CD14-positive monocyte (primary cell): ENCODE results near the gene CLIP4. TPM values are rescaled to one million over a fixed set of nuclear protein-coding genes. Genes with fewer than 3 reads are reported as not detected.
A peak's percentile ranks its signal among the peaks of the same experiment; 100 is the strongest.

Experiments
- DNase-seq, 3 donors: peaks; one replicate each; pipeline ENCODE4 v3.0.0-alpha.2; 2011 to 2022
- H2AFZ ChIP-seq: 2 replicates; pipeline ENCODE4 v1.6.0; 2012; ENCODE audit warnings: mild to moderate bottlenecking, low read depth, low read length, inconsistent platforms; ENCODE audit not compliant: insufficient read depth, poor library complexity, severe bottlenecking
- H3K27ac ChIP-seq, 2 donors: 1 replicate in 1 of 2; 2 replicates in 1 of 2; pipeline ENCODE4 v1.5.1; 2012 to 2013; ENCODE audit warnings: low read length in 2 of 2, control low read depth in 1 of 2, inconsistent platforms in 1 of 2, low read depth in 1 of 2, mild to moderate bottlenecking in 1 of 2
- H3K27me3 ChIP-seq, 2 donors: one replicate each; pipeline versions ENCODE4 v1.6.0 to v1.6.1; 2011 to 2013; ENCODE audit warnings: low read length in 2 of 2; ENCODE audit not compliant: control insufficient read depth in 2 of 2, insufficient read depth in 2 of 2
- H3K36me3 ChIP-seq, 2 donors: replicated peaks in 1 of 2; 1 replicate in 1 of 2; 2 replicates in 1 of 2; pipeline versions ENCODE4 v1.5.1 to v1.6.1; 2012 to 2013; ENCODE audit warnings: low read length in 2 of 2, control low read depth in 1 of 2, inconsistent platforms in 1 of 2, mild to moderate bottlenecking in 1 of 2; ENCODE audit not compliant: insufficient read depth in 2 of 2, control insufficient read depth in 1 of 2
- H3K4me1 ChIP-seq, 2 donors: 1 replicate in 1 of 2; 2 replicates in 1 of 2; pipeline versions ENCODE4 v1.5.1 to v1.6.1; 2012 to 2013; ENCODE audit warnings: low read length in 2 of 2, control low read depth in 1 of 2, inconsistent platforms in 1 of 2, mild to moderate bottlenecking in 1 of 2, moderate library complexity in 1 of 2; ENCODE audit not compliant: insufficient read depth in 2 of 2, control insufficient read depth in 1 of 2
- H3K4me2 ChIP-seq: replicated peaks from 2 replicates; pipeline ENCODE3; 2012; ENCODE audit warnings: low read length, moderate library complexity, mild to moderate bottlenecking; ENCODE audit not compliant: poor library complexity, severe bottlenecking; ENCODE audit errors: extremely low read depth
- H3K4me3 ChIP-seq, 3 experiments: fragments of 200-600 bp in 1 of 3; sonication (generic) in 1 of 3; replicated peaks in 1 of 3; 1 replicate in 2 of 3; 2 replicates in 1 of 3; pipeline ENCODE4 v1.5.1; 2011 to 2013; ENCODE audit warnings: low read length in 3 of 3, mild to moderate bottlenecking in 3 of 3, control low read depth in 2 of 3, low read depth in 2 of 3, inconsistent platforms in 1 of 3, moderate library complexity in 1 of 3
- H3K79me2 ChIP-seq: 2 replicates; pipeline ENCODE4 v1.6.0; 2012; ENCODE audit warnings: mild to moderate bottlenecking, control low read depth, inconsistent platforms, low read length, moderate library complexity; ENCODE audit not compliant: insufficient read depth
- H3K9ac ChIP-seq: 2 replicates; pipeline ENCODE4 v1.6.0; 2017; ENCODE audit warnings: low read length, mild to moderate bottlenecking; ENCODE audit not compliant: insufficient read depth, poor library complexity, severe bottlenecking
- H3K9me3 ChIP-seq, 2 donors: replicated peaks in 1 of 2; 1 replicate in 1 of 2; 2 replicates in 1 of 2; pipeline versions ENCODE4 v1.5.1 to v1.6.1; 2012 to 2013; ENCODE audit warnings: low read length in 2 of 2, control low read depth in 1 of 2; ENCODE audit not compliant: control insufficient read depth in 1 of 2, insufficient read depth in 1 of 2
- H4K20me1 ChIP-seq: 2 replicates; pipeline ENCODE4 v1.6.0; 2012; ENCODE audit warnings: mild to moderate bottlenecking, low read length, control low read depth, moderate library complexity; ENCODE audit not compliant: insufficient read depth
- H3K27ac Mint-ChIP-seq, 7 donors: one replicate each; pipeline ENCODE4 v1.8.0; 2020; ENCODE audit warnings: mild to moderate bottlenecking in 7 of 7, mixed read lengths in 7 of 7, moderate library complexity in 6 of 7, inconsistent platforms in 2 of 7
- H3K27me3 Mint-ChIP-seq, 3 donors: one replicate each; pipeline ENCODE4 v1.8.0; 2021 to 2022; ENCODE audit warnings: low read depth in 3 of 3, mild to moderate bottlenecking in 3 of 3, mixed read lengths in 3 of 3, moderate library complexity in 3 of 3, inconsistent platforms in 1 of 3
- H3K36me3 Mint-ChIP-seq, 2 donors: one replicate each; pipeline ENCODE4 v1.8.0; 2020; ENCODE audit warnings: mixed read lengths in 2 of 2, inconsistent platforms in 1 of 2, mild to moderate bottlenecking in 1 of 2
- H3K4me1 Mint-ChIP-seq: one replicate; pipeline ENCODE4 v1.8.0; 2020; ENCODE audit warnings: mild to moderate bottlenecking, mixed read lengths
- H3K4me3 Mint-ChIP-seq, 2 donors: one replicate each; pipeline ENCODE4 v1.8.0; 2020; ENCODE audit warnings: mild to moderate bottlenecking in 2 of 2, mixed read lengths in 2 of 2, moderate library complexity in 1 of 2
- H3K9me3 Mint-ChIP-seq, 7 donors: one replicate each; pipeline ENCODE4 v1.8.0; 2020 to 2022; ENCODE audit warnings: mixed read lengths in 7 of 7, mild to moderate bottlenecking in 6 of 7, moderate library complexity in 6 of 7, inconsistent platforms in 2 of 7
- CTCF ChIP-seq: fragments of 200-600 bp; IDR thresholded peaks from one replicate; pipeline ENCODE4 v1.8.0; 2022; ENCODE audit warnings: antibody characterized with exemption, mild to moderate bottlenecking
- WGBS: methylation state at CpG from one replicate; pipeline ENCODE4 v1.1.5; 2013; ENCODE audit warnings: missing lambda C conversion rate; ENCODE audit not compliant: insufficient coverage; 5-methylcytosine and 5-hydroxymethylcytosine counted together
- intact Hi-C, 2 donors: fragments of 100-400 bp; cut with micrococcal nuclease; formaldehyde crosslinking; loops; one replicate each; pipeline versions ENCODE4 v1.15.0 to v1.15.1; 2023
- polyA plus RNA-seq, 3 donors: library from polyadenylated mRNA; depleted of rRNA in 1 of 3; unstranded in 2 of 3; stranded (reverse) in 1 of 3; fragments of 300-500 nt in 2 of 3; fragments of >200 nt in 1 of 3; fragmentation: Illumina TruSeq in 2 of 3; gene quantifications; 1 replicate in 2 of 3; 2 replicates in 1 of 3; pipeline ENCODE4 v1.2.3, GENCODE V29; 2012 to 2021

Gene CLIP4
- polyA plus RNA-seq, 3 donors, result 19.6 to 29.8 (median 21.7) TPM

GRCh38 chr2:29187926-29188325 lies 72.7 kb downstream of the CLIP4 start:
- peaks cover 6% of the 10 kb centered on the region for H3K4me1 Mint-ChIP-seq
- H3K79me2 ChIP-seq, result no peaks in the 10 kb centered on the region
- peaks cover 0 to 5% of the 10 kb centered on the region in 2 donors for H3K9me3 ChIP-seq
- H3K9me3 Mint-ChIP-seq, result peaks cover 3 to 6% (median 5%) of the 10 kb centered on the region in 7 donors
- H3K4me1 ChIP-seq, result no peaks in the 10 kb centered on the region
- H3K4me3 Mint-ChIP-seq, result no peak overlapping the region
- DNase-seq, result no peak
- no peak overlapping the region for H3K4me3 ChIP-seq
- peaks cover 10 to 14% of the 10 kb centered on the region in 2 donors for H3K36me3 Mint-ChIP-seq
- intact Hi-C loops, result no loop called here
- peaks cover 0 to 1% (median 0%) of the 10 kb centered on the region in 3 donors for H3K27me3 Mint-ChIP-seq
- no peak for TF ChIP-seq CTCF
- peak overlapping the region in 1 of 7 donors; percentile 66 for H3K27ac Mint-ChIP-seq
- no peaks in the 10 kb centered on the region for H3K27me3 ChIP-seq
- H3K27ac ChIP-seq, result no peak overlapping the region
- no peaks in the 10 kb centered on the region for H4K20me1 ChIP-seq
- no peak overlapping the region for H3K9ac ChIP-seq
- H3K36me3 ChIP-seq, result peaks cover 0 to 4% of the 10 kb centered on the region in 2 donors
- no CpG with 5 or more reads among the region's 2 CpGs for WGBS
- H3K4me2 ChIP-seq, result no peak overlapping the region
- no peak overlapping the region for H2AFZ ChIP-seq

- no peaks in the 10 kb centered on the region for H4K20me1 ChIP-seq
- no peak overlapping the region for H3K27ac ChIP-seq
- H3K9ac ChIP-seq, result no peak overlapping the region
- H3K4me2 ChIP-seq, result no peak overlapping the region
- intact Hi-C loops, result no loop called here
- peaks cover 8 to 9% of the 10 kb centered on the region in 2 donors for H3K4me1 ChIP-seq
- Mint-ChIP-seq H3K4me3 (no peak overlapping the region), H3K27ac (no peak overlapping the region), H3K36me3 (peaks cover 10 to 12% of the 10 kb centered on the region in 2 donors), H3K4me1 (peaks cover 13% of the 10 kb centered on the region), H3K27me3 (peaks cover 0 to 1% (median 0%) of the 10 kb centered on the region in 3 donors), H3K9me3 (peaks cover 3 to 6% (median 5%) of the 10 kb centered on the region in 7 donors)
- H3K4me3 ChIP-seq, result no peak overlapping the region
- DNase-seq, result no peak
- 0% methylated on average over 1 of the region's 5 CpGs for WGBS
- H3K79me2 ChIP-seq, result no peaks in the 10 kb centered on the region
- peaks cover 0 to 4% of the 10 kb centered on the region in 2 donors for H3K36me3 ChIP-seq
- no peak overlapping the region for H2AFZ ChIP-seq
- peaks cover 0 to 5% of the 10 kb centered on the region in 2 donors for H3K9me3 ChIP-seq
- no peak for TF ChIP-seq CTCF
- no peaks in the 10 kb centered on the region for H3K27me3 ChIP-seq
Observed at GRCh38 chr2:29189052-29189451, 73.8 kb downstream of the CLIP4 start.
